H1 (cell line): ENCODE data around the gene NAP1L1. TPM values are rescaled to one million over a fixed set of nuclear protein-coding genes. Genes with fewer than 3 reads are reported as not detected.

Experiments
- BCL11A ChIP-seq, 2 experiments: IDR thresholded peaks; one replicate each; pipeline ENCODE4 v1.6.1; 2011; ENCODE audit warnings: low read depth in 2 of 2, low read length in 2 of 2, mild to moderate bottlenecking in 2 of 2
- KDM5A ChIP-seq: fragments of 200-600 bp; IDR thresholded peaks from 2 replicates; pipeline ENCODE4 v1.7.1; 2012; ENCODE audit warnings: mild to moderate bottlenecking, low read length, inconsistent platforms, mixed read lengths
- NRF1 ChIP-seq: IDR thresholded peaks from 2 replicates; pipeline ENCODE4 v1.6.1; 2011; ENCODE audit warnings: mild to moderate bottlenecking, low read depth, low read length, improper control_type of control experiment
- RAD21 ChIP-seq, 2 experiments: IDR thresholded peaks in 1 of 2; conservative IDR thresholded peaks in 1 of 2; 2 replicates each; pipeline ENCODE4 v1.6.1; 2011; ENCODE audit warnings: low read depth in 2 of 2, low read length in 2 of 2, improper control_type of control experiment in 1 of 2, inconsistent platforms in 1 of 2, mild to moderate bottlenecking in 1 of 2, moderate library complexity in 1 of 2
- SIN3A ChIP-seq, 2 experiments: IDR thresholded peaks in 1 of 2; conservative IDR thresholded peaks in 1 of 2; 2 replicates each; pipeline ENCODE4 v1.6.1; 2011 to 2012; ENCODE audit warnings: low read length in 2 of 2, improper control_type of control experiment in 1 of 2, low read depth in 1 of 2, mild to moderate bottlenecking in 1 of 2
- TBP ChIP-seq: IDR thresholded peaks from 2 replicates; pipeline ENCODE4 v1.6.1; 2011; ENCODE audit warnings: low read depth, low read length, improper control_type of control experiment
- YY1 ChIP-seq: IDR thresholded peaks from 2 replicates; pipeline ENCODE4 v1.6.1; 2011; ENCODE audit warnings: low read depth, mild to moderate bottlenecking, low read length
- polyA plus RNA-seq, 7 experiments: library from polyadenylated mRNA; depleted of rRNA in 3 of 7; stranded (reverse) in 5 of 7; unstranded in 2 of 7; fragments of >200 nt in 5 of 7; fragments of 200-250 nt in 2 of 7; gene quantifications; 1 replicate in 5 of 7; 2 replicates in 1 of 7; 4 replicates in 1 of 7; pipeline versions ENCODE4 v1.2.1 to v1.2.3, GENCODE V29; 2011 to 2013; ENCODE audit warnings: missing spikeins in 2 of 7, mixed read lengths in 2 of 7
- total RNA-seq: library from RNA; stranded (reverse); fragmentation: NEBNext Ultra II Directional; extraction: Animal tissue kit (Norgen Biotek cat#: 25700); gene quantifications from 2 replicates; pipeline ENCODE4 v1.2.1, GENCODE V29; 2021

Gene NAP1L1
- total and polyA plus RNA-seq, 2 of the 8 experiments (the other 6 are each of a cell fraction or from before 2014, with no cell fraction given) = 202 to 1,159 TPM

GRCh38 chr12:76084863-76085519 is 506 bp upstream of the NAP1L1 start (continued):
- TF ChIP-seq BCL11A (IDR thresholded peaks at IDR 0.05; ENCODE audit: low read depth in 2 of 2, low read length in 2 of 2) (no peak), RAD21 (IDR thresholded peaks at IDR 0.05 in 1 of 2, conservative IDR thresholded peaks at IDR 0.05 in 1 of 2; ENCODE audit: low read depth in 2 of 2, low read length in 2 of 2) (peak; percentile 21 to 38; a peak in 3 of 4 replicates), TBP (no peak), SIN3A (conservative IDR thresholded peaks at IDR 0.05 in 1 of 2, IDR thresholded peaks at IDR 0.05 in 1 of 2; ENCODE audit: low read depth in 1 of 2, low read length in 2 of 2) (peak in 1 of 2 experiments; percentile 83; a peak in 1 of 4 replicates), NRF1 (no peak), KDM5A (no peak), YY1 (no peak)
